B cell (primary cell): ENCODE results near the gene IL18R1. TPM values are rescaled to one million over a fixed set of nuclear protein-coding genes. Genes with fewer than 3 reads are reported as not detected.

Experiments
- ATAC-seq: fragments of 200-7000 bp; cut with Tn5 transposase; one replicate; pipeline ENCODE4 v1.10.0; 2021; ENCODE audit warnings: low read depth, mild to moderate bottlenecking, moderate number of reproducible peaks, moderate library complexity
- CTCF ChIA-PET: fragments of 350-600 bp; sonication (Branson Sonifier 250); formaldehyde crosslinking; loops from one replicate; lab custom pipeline; 2021; ENCODE audit warnings: antibody characterized with exemption, inconsistent platforms; lab: Charles Lee
- POLR2A ChIA-PET: fragments of 350-600 bp; sonication (Branson Sonifier 250); formaldehyde crosslinking; loops from one replicate; lab custom pipeline; 2021; ENCODE audit warnings: antibody characterized with exemption; lab: Charles Lee
- DNase-seq: peaks from one replicate; pipeline ENCODE4 v3.0.0; 2013
- H2AFZ ChIP-seq: 2 replicates; pipeline ENCODE4 v1.6.1; 2012; ENCODE audit warnings: mild to moderate bottlenecking, low read depth, low read length; ENCODE audit not compliant: insufficient read depth, poor library complexity, severe bottlenecking
- H3K27ac ChIP-seq, 2 donors: 1 replicate in 1 of 2; 2 replicates in 1 of 2; pipeline ENCODE4 v1.5.1; 2012 to 2013; ENCODE audit warnings: low read length in 2 of 2, mild to moderate bottlenecking in 2 of 2, moderate library complexity in 1 of 2
- H3K27me3 ChIP-seq, 4 experiments: fragments of 200-600 bp in 1 of 4; sonication (generic) in 1 of 4; replicated peaks in 1 of 4; 1 replicate in 2 of 4; 2 replicates in 2 of 4; pipeline versions ENCODE4 v1.6.1 to v1.7.0; 2013 to 2016; ENCODE audit warnings: low read length in 3 of 4, mild to moderate bottlenecking in 2 of 4, mixed read lengths in 1 of 4, moderate library complexity in 1 of 4; ENCODE audit not compliant: insufficient read depth in 4 of 4, control insufficient read depth in 3 of 4; ENCODE audit errors: control extremely low read depth in 1 of 4
- H3K36me3 ChIP-seq, 2 experiments: replicated peaks in 1 of 2; 1 replicate in 1 of 2; 2 replicates in 1 of 2; pipeline versions ENCODE4 v1.6.1 to v1.7.1; 2013; ENCODE audit warnings: low read length in 1 of 2; ENCODE audit not compliant: insufficient read depth in 2 of 2, control insufficient read depth in 1 of 2; ENCODE audit errors: control extremely low read depth in 1 of 2, extremely low read depth in 1 of 2
- H3K4me1 ChIP-seq, 2 donors: fragments of 200-600 bp in 1 of 2; sonication (generic) in 1 of 2; 1 replicate in 1 of 2; 2 replicates in 1 of 2; pipeline versions ENCODE4 v1.5.1 to v1.6.1; 2013 to 2017; ENCODE audit warnings: low read length in 2 of 2; ENCODE audit not compliant: control insufficient read depth in 2 of 2, insufficient read depth in 2 of 2
- H3K4me2 ChIP-seq: replicated peaks from 2 replicates; pipeline ENCODE3; 2012; ENCODE audit warnings: mild to moderate bottlenecking, low read depth, low read length; ENCODE audit not compliant: poor library complexity, severe bottlenecking
- H3K4me3 ChIP-seq, 5 experiments: fragments of 200-600 bp in 1 of 5; sonication (generic) in 1 of 5; 1 replicate in 3 of 5; 2 replicates in 2 of 5; pipeline versions ENCODE4 v1.5.1 to v1.7.0; 2011 to 2016; ENCODE audit warnings: low read length in 4 of 5, mild to moderate bottlenecking in 4 of 5, low read depth in 2 of 5, control low read depth in 1 of 5, moderate library complexity in 1 of 5; ENCODE audit not compliant: insufficient read depth in 1 of 5; ENCODE audit errors: control extremely low read depth in 1 of 5, extremely low read depth in 1 of 5
- H3K79me2 ChIP-seq: fragments of 200-600 bp; sonication (generic); one replicate; pipeline ENCODE4 v1.6.0; 2016; ENCODE audit warnings: low read length; ENCODE audit not compliant: control insufficient read depth, insufficient read depth
- H3K9ac ChIP-seq: fragments of 200-600 bp; sonication (generic); 2 replicates; pipeline ENCODE4 v1.6.1; 2017; ENCODE audit warnings: mild to moderate bottlenecking, low read length, moderate library complexity
- H3K9me3 ChIP-seq, 3 donors: one replicate each; pipeline versions ENCODE4 v1.6.1 to v1.7.1; 2013; ENCODE audit warnings: low read length in 2 of 3; ENCODE audit not compliant: control insufficient read depth in 2 of 3, insufficient read depth in 1 of 3; ENCODE audit errors: control extremely low read depth in 1 of 3
- H4K20me1 ChIP-seq: 2 replicates; pipeline ENCODE4 v1.6.0; 2012; ENCODE audit warnings: mild to moderate bottlenecking, low read length; ENCODE audit not compliant: insufficient read depth, control insufficient read depth, poor library complexity, severe bottlenecking
- H3K27ac Mint-ChIP-seq: one replicate; pipeline ENCODE4 v1.8.0; 2021; ENCODE audit warnings: mixed read lengths
- H3K27me3 Mint-ChIP-seq: one replicate; pipeline ENCODE4 v1.8.0; 2021; ENCODE audit warnings: mixed read lengths
- H3K4me1 Mint-ChIP-seq: one replicate; pipeline ENCODE4 v1.8.0; 2021; ENCODE audit warnings: mixed read lengths
- H3K4me3 Mint-ChIP-seq: one replicate; pipeline ENCODE4 v1.8.0; 2021; ENCODE audit warnings: mixed read lengths
- H3K9me3 Mint-ChIP-seq: one replicate; pipeline ENCODE4 v1.8.0; 2022; ENCODE audit warnings: mixed read lengths; ENCODE audit not compliant: insufficient read depth
- CTCF ChIP-seq: fragments of 200-600 bp; IDR thresholded peaks from one replicate; pipeline ENCODE4 v1.8.0; 2022; ENCODE audit warnings: antibody characterized with exemption, mild to moderate bottlenecking
- EZH2 ChIP-seq: IDR thresholded peaks from 2 replicates; pipeline ENCODE4 v1.6.1; 2012; ENCODE audit warnings: borderline replicate concordance, low read depth, mild to moderate bottlenecking, moderate library complexity, low read length; ENCODE audit not compliant: insufficient read depth, poor library complexity, severe bottlenecking
- WGBS: methylation state at CpG from one replicate; pipeline ENCODE4 v1.1.5; 2013; ENCODE audit warnings: missing lambda C conversion rate; ENCODE audit not compliant: insufficient coverage; 5-methylcytosine and 5-hydroxymethylcytosine counted together
- intact Hi-C: fragments of 100-400 bp; cut with micrococcal nuclease; formaldehyde crosslinking; loops from one replicate; pipeline ENCODE4 v1.10.0; 2022
- polyA plus RNA-seq: library from polyadenylated mRNA; depleted of rRNA; stranded (reverse); fragments of >200 nt; gene quantifications from 2 replicates; pipeline ENCODE4 v1.2.3, GENCODE V29; 2012
- total RNA-seq, 2 donors: library from RNA; stranded (reverse); fragments of 120-200 nt in 1 of 2; gene quantifications; 1 replicate in 1 of 2; 2 replicates in 1 of 2; pipeline versions ENCODE4 v1.2.3 to v1.2.4, GENCODE V29; 2013 to 2022

IL18R1 gene
- total and polyA plus RNA-seq, 2 donors (not counting 1 experiment from before 2014, with no cell fraction given) = 1.1 TPM

- H3K27ac Mint-ChIP-seq = no peak overlapping the region
- Histone ChIP-seq H3K9ac (no peak overlapping the region), H3K4me2 (no peak overlapping the region), H3K79me2 (no peaks in the 10 kb centered on the region), H2AFZ (no peak overlapping the region), H3K4me3 (no peak overlapping the region), H3K4me1 (peaks cover 9 to 11% of the 10 kb centered on the region in 2 donors), H3K27ac (no peak overlapping the region), H3K9me3 (peaks cover 0 to 4% (median 0%) of the 10 kb centered on the region in 3 donors), H3K36me3 (no peaks in the 10 kb centered on the region), H3K27me3 (no peaks in the 10 kb centered on the region), H4K20me1 (no peaks in the 10 kb centered on the region)
- ChIA-PET CTCF (no interaction called here), POLR2A (no interaction called here)
- no peak for DNase-seq
- intact Hi-C loops = no loop called here
- WGBS = 92% methylated on average over 4 of the region's 4 CpGs
- no peak for ATAC-seq
- no peaks in the 10 kb centered on the region for H3K9me3 Mint-ChIP-seq
- no peaks in the 10 kb centered on the region for H3K27me3 Mint-ChIP-seq
- no peak for TF ChIP-seq EZH2
- TF ChIP-seq CTCF = no peak
- H3K4me3 Mint-ChIP-seq = no peak overlapping the region
- peaks cover 18% of the 10 kb centered on the region for H3K4me1 Mint-ChIP-seq
Observed at GRCh38 chr2:102437122-102437521, 81.5 kb downstream of the IL18R1 start.

GRCh38 chr2:102438111-102438510, 82.5 kb downstream of the IL18R1 start:
- Histone ChIP-seq H3K9ac (no peak overlapping the region), H3K27me3 (no peaks in the 10 kb centered on the region), H4K20me1 (no peaks in the 10 kb centered on the region), H2AFZ (no peak overlapping the region), H3K79me2 (no peaks in the 10 kb centered on the region), H3K9me3 (peaks cover 0 to 4% (median 0%) of the 10 kb centered on the region in 3 donors), H3K27ac (no peak overlapping the region), H3K4me2 (no peak overlapping the region), H3K4me3 (no peak overlapping the region), H3K36me3 (no peaks in the 10 kb centered on the region), H3K4me1 (peaks cover 9 to 13% of the 10 kb centered on the region in 2 donors)
- Mint-ChIP-seq H3K9me3 (no peaks in the 10 kb centered on the region), H3K27ac (no peak overlapping the region), H3K27me3 (no peaks in the 10 kb centered on the region), H3K4me3 (no peak overlapping the region), H3K4me1 (peaks cover 21% of the 10 kb centered on the region)
- 60% methylated on average over 1 of the region's 3 CpGs for WGBS
- intact Hi-C loops = no loop called here
- ATAC-seq (no peak), DNase-seq (no peak)
- TF ChIP-seq CTCF (no peak), EZH2 (no peak)
- CTCF ChIA-PET = no interaction called here
- POLR2A ChIA-PET = no interaction called here
